ENCODE measurements around the gene SCAMP4. TPM values are rescaled to one million over a fixed set of nuclear protein-coding genes. Genes with fewer than 3 reads are reported as not detected.

SCAMP4 gene
- total RNA-seq, 2 donors from 2014 or later = 34.8 to 66.2 TPM

DNA sequence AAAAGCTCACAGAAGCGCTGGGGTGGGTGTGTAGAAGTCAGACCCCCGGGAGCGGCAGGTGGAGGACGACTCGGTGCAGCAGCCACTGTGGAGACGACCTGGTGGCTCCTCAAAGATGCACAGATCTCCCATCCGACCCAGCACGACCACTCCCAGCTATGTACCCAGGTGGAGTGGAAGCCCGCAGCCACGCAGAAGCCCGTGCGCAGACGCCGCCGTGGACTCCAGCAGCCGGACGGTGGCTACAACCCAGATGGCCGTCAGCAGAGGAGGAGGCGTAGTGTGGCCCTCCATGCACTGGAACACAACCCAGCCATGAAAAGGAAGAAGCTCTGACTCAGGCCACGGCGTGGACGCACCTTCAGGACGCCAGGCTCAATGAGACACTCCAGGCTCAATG, 57.5 kb downstream of the SCAMP4 start:
- Mint-ChIP-seq H3K4me3 (no peak overlapping the region), H3K9me3 (no peaks in the 10 kb centered on the region), H3K27me3 (no peaks in the 10 kb centered on the region), H3K4me1 (ENCODE audit: low read depth in 2 of 2) (peaks cover 8 to 22% of the 10 kb centered on the region in 2 donors), H3K36me3 (no peaks in the 10 kb centered on the region), H3K27ac (no peak overlapping the region)
- DNase-seq (ENCODE audit: low spot score) (no peak), ATAC-seq (no peak)

DNA sequence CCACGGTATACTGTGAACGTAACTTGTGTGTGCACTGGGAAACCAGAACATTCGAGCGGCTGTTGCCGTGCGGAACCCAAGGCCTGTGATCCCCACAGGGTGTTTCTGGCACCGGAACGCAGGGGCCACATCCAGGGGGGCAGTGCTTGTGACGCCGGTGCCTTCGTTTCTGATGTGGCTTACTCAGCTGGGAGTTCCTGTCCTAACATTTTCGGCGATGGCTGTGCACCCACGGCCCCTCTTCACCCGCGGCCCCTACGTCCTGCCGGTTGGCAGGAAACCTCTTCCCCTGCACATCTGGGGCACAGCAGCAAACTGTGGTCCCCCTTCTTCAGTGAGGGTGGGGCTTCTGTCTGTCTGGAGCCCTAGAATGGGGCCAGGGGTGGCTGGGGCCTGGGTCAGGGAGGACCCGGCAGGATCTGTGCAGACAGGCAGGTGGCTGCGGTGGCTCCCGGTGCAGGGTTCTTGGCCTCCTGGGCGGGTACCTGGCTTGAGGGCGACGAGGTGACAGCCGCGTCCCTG, 61.9 kb downstream of the SCAMP4 start:
- Mint-ChIP-seq H3K36me3 (no peaks in the 10 kb centered on the region), H3K27me3 (no peaks in the 10 kb centered on the region), H3K27ac (no peak overlapping the region), H3K9me3 (no peaks in the 10 kb centered on the region), H3K4me1 (ENCODE audit: low read depth in 2 of 2) (peaks cover 8 to 14% of the 10 kb centered on the region in 2 donors), H3K4me3 (peak overlapping the region; percentile 52)
- DNase-seq (ENCODE audit: low spot score) = no peak
- peak; percentile 51 to 67 for ATAC-seq

DNA sequence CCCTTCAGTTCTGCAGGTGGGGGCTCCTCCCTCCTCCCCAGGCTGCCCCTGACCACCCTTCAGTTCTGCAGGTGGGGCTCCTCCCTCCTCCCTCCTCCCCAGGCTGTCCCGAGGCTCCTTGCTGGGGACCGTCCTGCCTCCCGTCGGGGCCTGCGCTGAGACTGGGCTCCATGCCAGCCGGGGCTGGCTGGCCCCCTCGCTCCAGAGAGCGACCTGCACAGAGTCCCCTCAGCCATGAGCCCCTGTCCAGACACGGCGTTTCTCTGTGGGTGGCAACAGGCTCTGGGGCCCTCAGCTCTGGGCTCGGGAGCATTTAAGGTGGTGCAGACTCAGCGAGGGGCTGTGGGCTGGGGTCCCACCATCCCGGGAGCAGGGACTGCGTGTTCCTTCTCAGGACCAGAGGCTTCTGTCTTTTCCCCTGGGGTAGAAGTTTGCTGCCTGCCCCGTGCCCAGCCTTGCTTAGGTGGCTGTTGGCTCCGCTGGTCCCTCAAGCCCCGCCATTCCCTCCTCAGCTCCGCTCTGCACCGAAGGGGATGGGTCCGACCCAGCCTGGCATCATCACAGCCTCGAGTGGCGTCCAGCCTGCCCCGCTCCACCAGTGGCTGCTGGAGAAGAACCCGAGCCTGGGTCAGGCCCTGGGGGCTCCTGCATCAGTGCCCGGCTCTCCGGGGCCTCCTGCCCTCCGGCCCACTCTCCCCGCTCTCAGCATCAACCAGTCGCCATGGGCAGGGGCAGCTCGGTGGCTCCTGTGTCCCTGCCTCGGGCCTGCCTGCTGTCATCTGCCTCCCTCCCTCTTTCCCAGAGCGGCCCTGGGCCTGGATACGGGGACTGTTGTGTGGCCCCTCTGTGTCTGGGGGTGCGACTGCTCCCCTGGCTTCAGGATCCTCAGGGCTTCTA, 63.3 kb downstream of the SCAMP4 start:
- H3K36me3 Mint-ChIP-seq = no peaks in the 10 kb centered on the region
- H3K27ac Mint-ChIP-seq = no peak overlapping the region
- H3K9me3 Mint-ChIP-seq = no peaks in the 10 kb centered on the region
- DNase-seq (ENCODE audit: low spot score) = no peak
- peaks cover 8 to 17% of the 10 kb centered on the region in 2 donors for H3K4me1 Mint-ChIP-seq (ENCODE audit: low read depth in 2 of 2)
- no peak overlapping the region for H3K4me3 Mint-ChIP-seq
- H3K27me3 Mint-ChIP-seq = no peaks in the 10 kb centered on the region
- no peak for ATAC-seq

DNA sequence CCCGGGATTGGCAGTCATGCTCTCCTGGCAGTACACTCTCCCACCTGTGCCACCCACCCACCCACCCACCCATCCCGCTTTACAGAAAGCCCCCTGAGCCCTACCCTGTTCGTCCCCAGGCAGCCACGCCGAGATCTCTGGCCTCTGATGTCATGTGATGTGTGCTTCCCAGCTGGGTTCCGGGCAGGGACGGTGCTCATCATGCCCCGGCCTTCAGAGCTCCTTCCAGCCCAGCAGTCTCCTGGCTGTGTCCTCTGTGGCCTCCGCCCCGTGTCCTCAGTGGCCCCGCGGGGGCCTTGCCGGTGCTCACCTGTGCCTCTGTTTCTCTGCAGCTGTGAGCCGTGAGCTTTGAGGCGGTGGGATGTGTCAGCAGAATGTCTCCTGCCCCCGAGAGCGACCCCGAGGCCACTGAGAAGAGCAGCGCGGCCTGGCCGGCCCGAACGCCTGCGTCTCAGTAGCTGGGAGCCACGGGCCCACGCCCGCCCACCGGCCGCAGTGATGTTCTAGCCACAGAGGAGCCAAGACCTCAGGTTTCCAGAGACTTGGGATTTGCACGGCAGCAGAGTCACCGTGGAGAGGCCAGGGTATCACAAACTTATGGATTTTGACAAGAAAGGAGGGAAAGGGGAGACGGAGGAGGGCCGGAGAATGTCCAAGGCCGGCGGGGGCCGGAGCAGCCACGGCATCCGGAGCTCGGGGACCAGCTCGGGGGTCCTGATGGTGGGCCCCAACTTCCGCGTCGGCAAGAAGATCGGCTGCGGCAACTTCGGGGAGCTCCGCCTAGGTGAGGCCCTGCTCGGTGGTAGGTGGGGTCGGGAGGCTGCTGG, 64.2 kb downstream of the SCAMP4 start:
- Mint-ChIP-seq H3K27me3 (no peaks in the 10 kb centered on the region), H3K4me1 (ENCODE audit: low read depth in 2 of 2) (peaks cover 8 to 18% of the 10 kb centered on the region in 2 donors), H3K27ac (no peak overlapping the region), H3K9me3 (no peaks in the 10 kb centered on the region), H3K4me3 (no peak overlapping the region), H3K36me3 (no peaks in the 10 kb centered on the region)
- ATAC-seq = no peak
- DNase-seq (ENCODE audit: low spot score) = no peak

DNA sequence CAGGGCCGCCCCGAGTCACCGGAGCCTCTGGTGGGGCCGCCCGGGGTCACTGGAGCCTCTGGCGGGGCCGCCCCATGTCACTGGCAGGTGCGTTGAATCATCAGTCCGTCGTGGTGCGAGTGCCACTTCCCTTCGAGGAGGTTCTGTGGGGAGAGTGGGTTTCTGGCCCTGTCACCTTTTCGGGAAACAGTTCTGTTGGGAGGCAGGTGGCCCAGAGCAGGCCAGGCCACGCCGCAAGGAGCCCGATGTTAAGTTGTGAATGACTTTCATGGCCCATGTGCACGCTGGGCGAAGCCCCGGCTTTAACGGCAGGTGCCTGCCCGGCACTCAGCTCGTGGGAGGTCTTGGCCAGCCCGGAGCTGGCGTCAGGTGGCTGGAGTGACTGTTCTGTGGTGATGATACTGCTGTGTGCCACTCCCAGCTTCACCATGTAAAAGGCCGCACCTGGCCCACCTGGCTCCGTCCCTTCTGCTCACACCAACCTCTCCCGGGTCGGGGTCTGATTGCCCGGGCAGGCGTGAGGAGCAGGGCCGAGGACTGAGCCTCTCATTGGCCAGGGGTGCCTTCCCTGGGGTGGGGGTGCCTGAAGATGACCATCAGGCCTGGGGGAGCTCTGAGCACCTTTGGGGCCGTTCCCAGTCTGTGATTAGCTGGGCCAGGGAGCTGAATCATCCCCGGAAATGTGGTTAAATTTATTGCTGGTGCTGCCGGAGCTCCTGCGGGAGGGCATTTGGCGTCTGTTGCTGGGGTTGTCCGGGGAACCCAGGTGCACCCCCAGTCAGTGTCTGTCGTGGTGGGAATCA, 65.0 kb downstream of the SCAMP4 start:
- no peaks in the 10 kb centered on the region for H3K9me3 Mint-ChIP-seq
- no peak overlapping the region for H3K4me3 Mint-ChIP-seq
- peak; percentile 35 for DNase-seq (ENCODE audit: low spot score)
- no peaks in the 10 kb centered on the region for H3K27me3 Mint-ChIP-seq
- no peak for ATAC-seq
- H3K4me1 Mint-ChIP-seq (ENCODE audit: low read depth in 2 of 2) = peaks cover 8 to 18% of the 10 kb centered on the region in 2 donors
- no peaks in the 10 kb centered on the region for H3K36me3 Mint-ChIP-seq
- no peak overlapping the region for H3K27ac Mint-ChIP-seq

DNA sequence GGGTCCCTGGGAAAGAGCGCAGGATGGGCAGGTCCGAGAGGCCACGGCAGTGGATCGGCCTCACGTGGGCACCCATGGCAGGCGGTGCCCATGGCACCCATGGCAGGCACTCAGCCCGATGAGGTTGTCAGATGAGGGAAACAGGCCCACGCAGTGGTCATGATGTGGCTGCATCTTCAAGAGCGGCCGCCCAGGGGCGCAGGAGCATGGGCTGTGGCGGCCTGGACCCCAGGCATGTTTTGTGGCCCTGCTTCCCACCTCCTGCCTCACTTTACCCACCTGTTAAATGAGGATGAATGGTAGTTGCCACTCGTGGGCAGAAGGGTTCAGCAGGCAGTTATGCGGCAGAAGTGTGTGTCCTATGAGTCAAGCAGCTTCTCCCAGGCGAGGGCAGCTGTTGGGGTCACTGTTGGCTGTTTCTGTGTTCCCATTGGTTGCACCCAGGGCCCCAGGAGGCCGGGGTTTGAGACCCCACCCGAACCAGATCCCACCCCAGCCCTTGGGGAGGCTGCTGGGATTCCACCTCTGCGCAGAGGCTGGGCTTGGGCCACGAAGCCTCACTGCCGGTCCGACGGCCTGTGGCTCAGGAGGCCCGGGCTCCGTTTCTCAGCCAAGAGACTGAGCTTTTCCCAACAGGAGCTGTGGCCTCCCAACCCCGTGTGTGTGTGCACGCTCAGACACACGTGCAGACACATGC, 65.8 kb downstream of the SCAMP4 start:
- DNase-seq (ENCODE audit: low spot score) = peak; percentile 53
- ATAC-seq = no peak
- peaks cover 5 to 19% of the 10 kb centered on the region in 2 donors for H3K4me1 Mint-ChIP-seq (ENCODE audit: low read depth in 2 of 2)
- no peak overlapping the region for H3K27ac Mint-ChIP-seq
- H3K4me3 Mint-ChIP-seq = no peak overlapping the region
- no peaks in the 10 kb centered on the region for H3K36me3 Mint-ChIP-seq
- no peaks in the 10 kb centered on the region for H3K27me3 Mint-ChIP-seq
- no peaks in the 10 kb centered on the region for H3K9me3 Mint-ChIP-seq

DNA sequence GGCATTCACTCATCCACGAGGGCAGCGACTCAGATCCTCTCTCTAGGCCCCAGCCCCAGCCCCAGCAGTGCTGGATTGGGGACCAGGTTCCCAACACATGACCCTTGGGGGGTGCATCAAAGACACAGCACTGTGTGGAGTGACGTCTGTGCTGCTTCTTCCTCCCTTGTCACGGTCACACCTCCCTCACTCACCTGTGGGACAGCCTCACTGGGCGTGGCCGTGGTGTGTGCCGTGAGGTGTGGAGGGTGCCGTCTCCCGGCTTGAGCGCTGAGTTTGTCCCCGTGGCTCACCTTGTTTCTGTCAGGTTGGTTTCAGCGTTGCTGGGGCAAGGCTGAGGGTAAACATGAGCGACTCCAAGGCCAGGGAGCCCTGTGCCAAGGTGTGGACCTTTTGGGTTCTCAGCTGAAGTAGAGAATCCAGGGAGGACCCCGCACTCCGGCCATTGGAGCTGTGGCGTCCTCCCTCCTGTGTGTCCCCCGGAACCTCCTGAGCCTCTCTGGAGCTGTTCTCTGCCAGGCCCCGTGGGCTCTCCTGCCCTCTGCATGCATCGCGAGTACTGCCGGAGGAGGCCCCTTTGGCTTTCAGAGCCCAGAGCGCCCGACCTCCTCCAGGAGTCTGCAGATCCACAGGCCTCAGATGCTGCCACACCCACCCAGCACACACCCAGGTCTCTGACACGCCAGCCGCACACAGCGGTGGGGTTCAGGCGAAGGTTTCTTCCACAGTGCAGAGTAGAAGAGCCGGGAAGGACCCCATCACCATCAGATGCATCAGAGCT, 69.4 kb downstream of the SCAMP4 start:
- no peak overlapping the region for H3K27ac Mint-ChIP-seq
- no peak overlapping the region for H3K4me3 Mint-ChIP-seq
- H3K9me3 Mint-ChIP-seq = no peaks in the 10 kb centered on the region
- DNase-seq (ENCODE audit: low spot score) (peak; percentile 59), ATAC-seq (no peak)
- H3K4me1 Mint-ChIP-seq (ENCODE audit: low read depth in 2 of 2) = peaks cover 0 to 10% of the 10 kb centered on the region in 2 donors
- H3K36me3 Mint-ChIP-seq = no peaks in the 10 kb centered on the region
- no peaks in the 10 kb centered on the region for H3K27me3 Mint-ChIP-seq

DNA sequence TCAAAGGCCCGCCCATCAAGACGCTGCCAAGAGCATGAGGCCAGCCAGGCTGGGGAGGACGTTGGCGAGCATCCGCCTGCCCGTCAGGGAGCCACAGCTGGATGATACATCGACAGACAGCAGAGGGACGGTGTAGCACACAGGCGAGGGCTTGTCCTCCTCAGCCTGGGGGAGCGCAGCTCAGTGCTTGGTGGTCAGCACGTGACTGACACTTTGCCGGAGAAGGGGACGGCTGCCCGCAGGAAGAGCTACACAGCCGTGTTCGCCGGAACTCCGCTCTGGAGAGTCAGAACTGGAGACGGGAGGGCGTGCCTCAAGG, 69.9 kb downstream of the SCAMP4 start:
- Mint-ChIP-seq H3K9me3 (no peaks in the 10 kb centered on the region), H3K4me3 (no peak overlapping the region), H3K27ac (no peak overlapping the region), H3K36me3 (no peaks in the 10 kb centered on the region), H3K27me3 (no peaks in the 10 kb centered on the region), H3K4me1 (ENCODE audit: low read depth in 2 of 2) (peaks cover 0 to 10% of the 10 kb centered on the region in 2 donors)
- DNase-seq (ENCODE audit: low spot score) (peak; percentile 56), ATAC-seq (no peak)

Other genes with a start within 250 kb of the SCAMP4 start
- not detected for gene ONECUT3, start 151.9 kb upstream of the SCAMP4 start, total RNA-seq
- gene ATP8B3, start 93.1 kb upstream of the SCAMP4 start, total RNA-seq = 1 to 10 TPM; 2.3 to 2.8 TPM
- gene REXO1, start 56.9 kb upstream of the SCAMP4 start, total RNA-seq = 100 to 1,000 TPM in 1 of 2 donors, 10 to 100 TPM in 1; 69.1 to 103 TPM
- 10 to 100 TPM; 18.0 to 49.8 TPM for gene KLF16, start 41.8 kb upstream of the SCAMP4 start, total RNA-seq
- gene ABHD17A, start 19.9 kb upstream of the SCAMP4 start, total RNA-seq = 100 to 1,000 TPM; 127 to 132 TPM
- gene ADAT3, start within 50 bp of the SCAMP4 start, total RNA-seq = 10 to 100 TPM in 1 of 2 donors, 1 to 10 TPM in 1; 7.5 to 13.3 TPM
- gene CSNK1G2, start 35.8 kb downstream of the SCAMP4 start, total RNA-seq = 100 to 1,000 TPM in 1 of 2 donors, 10 to 100 TPM in 1; 57.5 to 103 TPM
- 10 to 100 TPM; 19.9 to 23.0 TPM for gene BTBD2, start 110.3 kb downstream of the SCAMP4 start, total RNA-seq
- 100 to 1,000 TPM; 303 to 308 TPM for gene MKNK2, start 145.8 kb downstream of the SCAMP4 start, total RNA-seq
- gene MOB3A, start 190.9 kb downstream of the SCAMP4 start, total RNA-seq = 100 to 1,000 TPM; 180 to 212 TPM
- gene IZUMO4, start 191.5 kb downstream of the SCAMP4 start, total RNA-seq = 1 to 10 TPM; 5.7 to 5.9 TPM
- gene AP3D1, start 246.2 kb downstream of the SCAMP4 start, total RNA-seq = 100 to 1,000 TPM; 126 to 191 TPM